Adrenal gland (tissue), 12 donors: ENCODE results near the gene ARPC3. TPM values are rescaled to one million over a fixed set of nuclear protein-coding genes. Genes with fewer than 3 reads are reported as not detected.
"Not testable (repeated sequence)": the region's sequence is repeated elsewhere in the genome, so short reads cannot be mapped to it uniquely, and the experiment has no call there.

Source experiments
- DNase-seq, 7 donors: peaks; one replicate each; pipeline ENCODE4 v3.0.0-alpha.2; 2019 to 2020
- H3K27ac ChIP-seq, 5 donors: fragments of 200-600 bp; sonication (generic) in 4 of 5; 1 replicate in 3 of 5; 2 replicates in 2 of 5; pipeline versions ENCODE4 v1.5.1 to v1.8.0; 2016 to 2020; ENCODE audit warnings: mild to moderate bottlenecking in 1 of 5
- H3K27me3 ChIP-seq: fragments of 200-600 bp; 2 replicates; pipeline ENCODE4 v1.8.0; 2021
- H3K36me3 ChIP-seq, 2 donors: fragments of 200-600 bp; replicated peaks in 1 of 2; 1 replicate in 1 of 2; 2 replicates in 1 of 2; pipeline versions ENCODE4 v1.5.1 to v1.8.0; 2018 to 2022
- H3K4me1 ChIP-seq, 2 donors: fragments of 200-600 bp; replicated peaks in 1 of 2; 1 replicate in 1 of 2; 2 replicates in 1 of 2; pipeline versions ENCODE4 v1.5.1 to v1.8.0; 2018 to 2021
- H3K4me3 ChIP-seq, 4 donors: fragments of 200-600 bp; sonication (generic) in 3 of 4; one replicate each; pipeline ENCODE4 v1.5.1; 2016 to 2018
- H3K9me3 ChIP-seq, 3 donors: fragments of 200-600 bp; sonication (generic) in 1 of 3; replicated peaks in 1 of 3; 1 replicate in 2 of 3; 2 replicates in 1 of 3; pipeline versions ENCODE4 v1.5.1 to v1.8.0; 2016 to 2021
- CTCF ChIP-seq, 6 experiments: fragments of 450-650 bp in 4 of 6; fragments of 200-600 bp in 2 of 6; sonication (generic) in 1 of 6; IDR thresholded peaks; 1 replicate in 5 of 6; 2 replicates in 1 of 6; pipeline versions ENCODE4 v1.5.1 to v1.8.0; 2016 to 2021; ENCODE audit warnings: antibody characterized with exemption in 6 of 6, mild to moderate bottlenecking in 2 of 6, moderate library complexity in 1 of 6
- POLR2A ChIP-seq, 2 donors: fragments of 450-650 bp; IDR thresholded peaks; one replicate each; pipeline ENCODE4 v1.6.1; 2017; ENCODE audit warnings: antibody characterized with exemption in 2 of 2, mild to moderate bottlenecking in 2 of 2, moderate library complexity in 1 of 2
- WGBS, 4 donors: extraction: QIAGEN DNeasy Blood & Tissue Kit in 2 of 4; methylation state at CpG; one replicate each; pipeline versions ENCODE4 v1.1.5 to v1.1.7; 2013 to 2017; 5-methylcytosine and 5-hydroxymethylcytosine counted together
- intact Hi-C, 2 donors: fragments of 100-400 bp; cut with DNase I; formaldehyde crosslinking; loops; one replicate each; pipeline versions ENCODE4 v1.14.1 to v1.15.0; 2022 to 2023
- polyA plus RNA-seq, 3 donors: library from polyadenylated mRNA; stranded (reverse); fragments of 200-250 nt in 2 of 3; fragments of 350-450 nt in 1 of 3; fragmentation: Illumina TruSeq in 1 of 3; extraction: RNeasy Lipid Tissue Mini Kit (QIAGEN cat#74804) in 1 of 3; gene quantifications; one replicate each; pipeline ENCODE4 v1.2.3, GENCODE V29; 2013 to 2014
- total RNA-seq, 9 donors: library from RNA; depleted of rRNA in 4 of 9; stranded (reverse); fragments of >200 nt in 4 of 9; fragments of 120-200 nt in 1 of 9; fragmentation: NEBNext Ultra II Directional in 1 of 9; extraction: Animal tissue kit (Norgen Biotek cat#: 25700) in 1 of 9; gene quantifications; one replicate each; pipeline versions ENCODE4 v1.1.0 to v1.2.4, GENCODE V29; 2013 to 2023
- donor health status: healthy with polysubstance abuse.
- donor health status: Bipolar disorder and iron deficiency.
- donor health status: DM: yes; HTN: yes; CAD: no.
- donor health status: DM: no; HTN: no; CAD: no.
- donor health status: DM: no; HTN: no; CAD: no.
- donor health status: DM: yes; HTN: yes; CAD: no.

Gene ARPC3
- total and polyA plus RNA-seq, 12 donors = 177 to 581 (median 299) TPM

- WGBS, 4 donors = 69 to 77% (median 74%) methylated on average over 3 of the region's 3 CpGs
- Histone ChIP-seq H3K4me3 (no peak overlapping the region), H3K9me3 (no peaks in the 10 kb centered on the region), H3K4me1 (no peaks in the 10 kb centered on the region), H3K36me3 (no peaks in the 10 kb centered on the region), H3K27ac (no peak overlapping the region), H3K27me3 (no peaks in the 10 kb centered on the region)
- DNase-seq = no peak
- TF ChIP-seq CTCF (IDR thresholded peaks at IDR 0.05) (no peak), POLR2A (IDR thresholded peaks at IDR 0.05) (no peak)
- intact Hi-C loops = no loop called here
Observed at GRCh38 chr12:110424237-110424636, 25.9 kb downstream of the ARPC3 start.

- H3K27ac ChIP-seq = no peak overlapping the region
- 75 to 91% (median 80%) methylated on average over 4 of the region's 4 CpGs for WGBS, 4 donors
- no peak for DNase-seq
- no peak for TF ChIP-seq CTCF (IDR thresholded peaks at IDR 0.05)
- TF ChIP-seq POLR2A (IDR thresholded peaks at IDR 0.05) = no peak
- no peaks in the 10 kb centered on the region for H3K36me3 ChIP-seq
- no peaks in the 10 kb centered on the region for H3K27me3 ChIP-seq
- intact Hi-C loops = no loop called here
- no peaks in the 10 kb centered on the region for H3K9me3 ChIP-seq
- no peaks in the 10 kb centered on the region for H3K4me1 ChIP-seq
- H3K4me3 ChIP-seq = no peak overlapping the region
Observed at GRCh38 chr12:110421701-110422100, 28.4 kb downstream of the ARPC3 start.

GRCh38 chr12:110421159-110421661 is 28.9 kb downstream of the ARPC3 start:
- H3K27ac ChIP-seq = no peak overlapping the region
- H3K36me3 ChIP-seq = no peaks in the 10 kb centered on the region
- intact Hi-C loops = no loop called here
- TF ChIP-seq CTCF (IDR thresholded peaks at IDR 0.05) = no peak
- no peak for TF ChIP-seq POLR2A (IDR thresholded peaks at IDR 0.05)
- DNase-seq = no peak
- H3K27me3 ChIP-seq = no peaks in the 10 kb centered on the region
- no peaks in the 10 kb centered on the region for H3K9me3 ChIP-seq
- WGBS, 4 donors = 52 to 70% (median 61%) methylated on average over 3 of the region's 3 CpGs
- H3K4me3 ChIP-seq = no peak overlapping the region
- H3K4me1 ChIP-seq = no peaks in the 10 kb centered on the region

- intact Hi-C loops, H3K9me3 ChIP-seq, H3K27me3 ChIP-seq, H3K36me3 ChIP-seq, H3K4me3 ChIP-seq, DNase-seq, H3K4me1 ChIP-seq, H3K27ac ChIP-seq: not testable (repeated sequence)
- WGBS, 4 donors = 67 to 100% (median 75%) methylated on average over 1 of the region's 1 CpG
Observed at GRCh38 chr12:110420644-110421043, 29.5 kb downstream of the ARPC3 start.

GRCh38 chr12:110417113-110417512 is 33.0 kb downstream of the ARPC3 start:
- H3K4me1 ChIP-seq, DNase-seq, H3K27ac ChIP-seq, H3K9me3 ChIP-seq, H3K36me3 ChIP-seq, H3K27me3 ChIP-seq, intact Hi-C loops, H3K4me3 ChIP-seq: not testable (repeated sequence)
- WGBS, 4 donors = 75 to 86% (median 78%) methylated on average over 3 of the region's 3 CpGs

GRCh38 chr12:110410086-110410485 is 40.1 kb downstream of the ARPC3 start:
- DNase-seq, H3K36me3 ChIP-seq, H3K4me1 ChIP-seq, intact Hi-C loops, H3K9me3 ChIP-seq, H3K4me3 ChIP-seq, H3K27me3 ChIP-seq, H3K27ac ChIP-seq: not testable (repeated sequence)
- WGBS, 4 donors = 86 to 94% (median 89%) methylated on average over 6 of the region's 6 CpGs

- WGBS, 4 donors = 83 to 90% (median 87%) methylated on average over 15 to 16 of the region's 16 CpGs
- peaks cover 7 to 11% of the 10 kb centered on the region in 2 donors for H3K4me1 ChIP-seq
- H3K36me3 ChIP-seq, H3K9me3 ChIP-seq, DNase-seq, H3K4me3 ChIP-seq, H3K27me3 ChIP-seq, intact Hi-C loops, H3K27ac ChIP-seq: not testable (repeated sequence)
Observed at GRCh38 chr12:110405126-110405662, 44.9 kb downstream of the ARPC3 start.
